CD1c-positive myeloid dendritic cell (primary cell): ENCODE results near the gene CDH5.
A peak's percentile ranks its signal among the peaks of the same experiment; 100 is the strongest.
"Not testable (repeated sequence)": the region's sequence is repeated elsewhere in the genome, so short reads cannot be mapped to it uniquely, and the experiment has no call there.

Experiments
- DNase-seq: peaks from one replicate; pipeline ENCODE4 v3.0.0-alpha.2; 2016; ENCODE audit errors: extremely low spot score

CDH5 gene

DNA sequence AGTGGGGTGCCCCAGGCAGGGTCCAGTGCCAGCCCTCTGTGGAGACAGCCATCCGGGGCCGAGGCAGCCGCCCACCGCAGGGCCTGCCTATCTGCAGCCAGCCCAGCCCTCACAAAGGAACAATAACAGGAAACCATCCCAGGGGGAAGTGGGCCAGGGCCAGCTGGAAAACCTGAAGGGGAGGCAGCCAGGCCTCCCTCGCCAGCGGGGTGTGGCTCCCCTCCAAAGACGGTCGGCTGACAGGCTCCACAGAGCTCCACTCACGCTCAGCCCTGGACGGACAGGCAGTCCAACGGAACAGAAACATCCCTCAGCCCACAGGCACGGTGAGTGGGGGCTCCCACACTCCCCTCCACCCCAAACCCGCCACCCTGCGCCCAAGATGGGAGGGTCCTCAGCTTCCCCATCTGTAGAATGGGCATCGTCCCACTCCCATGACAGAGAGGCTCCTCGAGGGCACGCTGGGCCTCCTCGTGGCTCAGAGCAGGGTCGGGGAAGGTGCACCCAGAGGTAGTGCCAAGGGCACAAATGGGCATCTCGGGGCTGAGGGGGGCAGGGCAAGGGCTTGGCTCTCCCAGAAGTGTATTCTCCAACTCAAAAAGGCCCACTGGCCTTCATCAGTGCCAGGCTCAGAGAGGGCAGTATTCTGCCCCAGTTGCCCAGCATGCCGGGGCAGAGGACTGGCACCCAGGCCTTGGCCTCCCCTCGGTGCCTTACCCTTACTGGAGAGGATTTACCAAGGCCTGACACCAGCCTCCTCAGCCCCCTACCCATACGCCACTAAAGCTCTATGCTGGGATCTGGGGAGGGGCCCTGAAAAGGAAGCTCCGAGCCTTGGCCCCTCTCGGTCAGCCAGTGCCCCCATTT, at the start of gene CDH5:
Gene CDH5, plus strand, starts transcription at position 259 of the 867 bp plus-strand sequence. CDS start 12,647 bp downstream, outside the sequence.
- peak; percentile 46 for DNase-seq

DNA sequence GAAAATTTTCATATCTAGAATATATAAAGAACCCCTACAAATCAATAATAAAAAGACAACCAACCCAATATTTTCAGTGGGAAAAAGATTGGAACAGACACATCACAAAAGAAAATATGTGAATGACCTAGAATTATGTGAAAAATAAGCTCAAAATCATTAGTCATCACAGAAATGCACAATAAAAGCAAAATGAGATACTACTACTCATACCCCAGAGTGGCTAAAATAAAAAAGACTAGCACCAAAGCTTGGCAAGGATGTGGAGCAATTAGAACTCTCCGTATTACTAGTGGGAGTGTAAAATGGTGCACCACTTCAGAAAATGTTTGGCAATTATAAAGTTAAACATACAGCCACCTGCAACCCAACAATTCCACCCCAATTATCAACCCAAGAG, 48.0 kb upstream of the CDH5 start:
- no peak for DNase-seq

DNA sequence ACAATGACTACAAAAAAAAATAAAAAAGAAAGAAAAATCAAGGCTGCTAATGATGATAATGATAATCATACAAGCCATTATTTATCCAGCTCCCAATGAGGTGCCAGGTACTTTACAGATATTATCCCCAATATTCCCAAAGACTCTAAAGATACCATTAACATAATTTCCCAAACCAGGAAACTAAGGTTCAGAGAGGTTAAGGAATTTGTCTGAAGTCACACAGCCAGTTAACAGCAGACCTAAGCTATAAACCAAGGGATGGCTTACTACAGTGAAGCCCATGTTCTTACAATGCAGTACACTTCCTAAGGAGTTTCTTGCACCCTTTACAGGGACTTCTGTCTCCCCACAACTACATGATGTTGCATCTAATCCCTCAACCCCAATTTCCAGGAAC, 45.7 kb upstream of the CDH5 start:
- DNase-seq, result no peak

DNA sequence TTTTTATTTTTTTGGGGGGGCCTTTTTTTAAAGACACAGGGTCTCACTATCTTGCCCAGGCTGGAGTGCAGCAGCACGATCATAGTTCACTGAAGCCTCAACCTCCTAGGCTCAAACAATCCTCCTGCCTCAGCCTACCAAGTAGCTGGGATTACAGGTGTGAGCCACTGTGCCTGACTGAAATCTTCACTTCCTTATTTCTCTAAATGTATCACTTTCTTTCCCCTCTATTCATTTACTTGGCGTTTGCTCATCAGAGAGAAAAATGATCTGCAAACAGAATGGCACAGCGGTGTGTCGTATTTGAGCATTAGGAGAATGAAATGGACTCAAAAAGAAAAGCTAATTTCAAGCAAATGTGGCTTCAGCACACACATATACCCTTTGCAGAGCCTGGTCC, 44.3 kb upstream of the CDH5 start:
- DNase-seq, result no peak

DNA sequence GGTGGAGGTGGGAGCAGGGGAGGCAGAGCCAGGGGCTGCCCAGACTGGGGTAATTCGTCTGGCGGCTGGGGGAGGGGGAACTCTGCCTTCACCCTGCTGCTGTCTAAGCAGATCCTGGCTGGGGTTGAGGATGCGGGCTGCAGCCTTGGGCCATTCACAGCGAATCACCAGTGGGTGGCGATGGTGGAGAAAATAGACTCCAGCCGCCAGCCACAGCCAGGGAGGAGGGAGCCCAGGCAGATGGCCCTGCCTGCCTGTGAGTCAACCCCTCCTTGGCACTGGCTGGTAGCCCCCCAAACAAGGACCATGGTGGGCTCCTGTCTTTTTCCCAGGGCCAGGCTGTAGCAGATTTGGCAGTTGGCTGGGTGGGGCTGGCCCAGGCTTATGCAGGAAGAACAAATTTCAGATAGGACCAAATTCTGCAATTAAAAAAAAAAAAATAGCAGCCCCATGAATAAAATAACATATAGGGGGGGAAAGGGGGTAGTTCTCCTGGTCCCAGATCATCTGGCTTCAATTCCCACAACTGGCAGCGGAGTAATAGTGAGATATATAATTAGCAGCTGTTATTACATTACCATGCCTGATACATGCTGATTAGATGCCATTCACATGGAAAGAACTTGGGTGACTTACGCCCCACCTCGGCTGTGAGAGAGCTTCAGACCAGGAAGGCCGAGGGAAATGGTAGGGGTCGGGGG, 41.5 kb upstream of the CDH5 start:
- no peak for DNase-seq

DNA sequence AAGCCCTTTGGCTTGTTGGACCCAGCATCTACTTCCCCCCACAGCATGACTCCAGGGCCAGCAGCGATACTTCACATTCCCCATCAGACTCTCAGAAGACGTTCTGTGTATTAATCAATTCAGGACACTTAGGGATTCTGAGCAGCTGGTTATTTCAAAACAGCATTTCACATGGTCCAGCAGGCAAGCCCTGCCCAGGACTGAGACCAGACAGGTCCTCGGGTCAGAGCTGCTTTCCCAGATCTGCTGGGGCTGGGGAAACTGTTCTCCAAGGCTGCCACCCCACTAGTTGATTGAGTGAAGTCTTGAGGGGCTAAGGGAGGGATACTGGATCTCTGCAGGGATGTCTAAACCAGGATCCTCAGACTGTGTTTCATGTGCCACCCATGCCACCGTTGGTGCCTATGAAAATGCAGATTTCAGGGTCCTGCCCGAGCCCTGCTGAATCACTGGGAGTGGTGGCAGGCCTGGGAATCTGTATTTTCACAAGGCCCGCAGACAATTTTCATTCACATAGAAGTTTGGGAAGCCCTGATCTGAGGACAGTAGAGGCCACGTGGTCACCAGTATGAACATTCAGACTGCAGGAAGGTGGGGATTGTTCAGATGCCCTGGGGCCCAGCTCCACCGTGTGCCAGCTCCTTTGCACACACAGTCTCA, 40.6 kb upstream of the CDH5 start:
- no peak for DNase-seq

DNA sequence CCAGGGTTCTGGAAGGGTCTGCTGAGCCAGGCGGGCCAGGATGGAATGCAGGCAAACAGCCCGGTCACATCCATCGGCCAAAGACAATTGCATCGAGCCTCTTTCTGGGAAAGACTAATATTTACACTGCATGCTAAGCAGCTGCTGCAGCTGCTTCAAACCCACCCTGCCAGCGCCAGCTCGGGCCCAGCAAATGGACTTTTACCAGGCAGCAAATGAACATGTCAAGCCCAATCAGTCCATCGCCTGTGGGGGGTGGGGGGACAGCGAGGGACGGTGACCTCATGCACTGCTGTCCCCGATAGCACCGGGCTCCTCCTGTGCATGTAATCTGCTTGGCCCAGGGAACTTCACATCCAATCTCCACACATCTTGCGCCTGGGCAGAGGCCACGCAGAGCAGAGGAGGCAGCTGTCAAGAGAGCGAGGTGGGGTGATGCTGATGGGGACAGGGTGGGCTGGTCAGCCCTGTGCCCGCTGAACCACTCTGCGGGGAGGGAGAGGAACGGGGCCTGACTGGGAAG, 39.4 kb upstream of the CDH5 start:
- DNase-seq, result no peak

DNA sequence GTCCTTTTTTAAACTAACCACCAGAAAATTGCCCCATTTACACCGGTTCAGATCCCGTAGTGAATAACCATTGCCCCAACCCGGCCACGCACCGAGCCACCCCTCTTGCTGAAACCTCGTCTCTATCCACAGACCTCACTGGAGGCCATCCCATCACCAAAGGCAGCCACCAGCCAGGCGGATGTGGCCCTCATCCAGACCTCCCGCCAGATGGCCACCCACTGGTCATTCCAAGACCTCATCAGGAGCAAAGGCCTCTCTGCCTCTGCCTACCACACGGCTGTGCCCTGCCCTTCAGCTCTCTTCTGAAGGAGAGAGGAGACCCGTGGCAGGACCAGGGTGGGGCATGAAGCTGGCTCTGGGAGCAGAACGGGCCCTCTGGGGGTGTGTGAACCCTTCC, 38.2 kb upstream of the CDH5 start:
- no peak for DNase-seq

DNA sequence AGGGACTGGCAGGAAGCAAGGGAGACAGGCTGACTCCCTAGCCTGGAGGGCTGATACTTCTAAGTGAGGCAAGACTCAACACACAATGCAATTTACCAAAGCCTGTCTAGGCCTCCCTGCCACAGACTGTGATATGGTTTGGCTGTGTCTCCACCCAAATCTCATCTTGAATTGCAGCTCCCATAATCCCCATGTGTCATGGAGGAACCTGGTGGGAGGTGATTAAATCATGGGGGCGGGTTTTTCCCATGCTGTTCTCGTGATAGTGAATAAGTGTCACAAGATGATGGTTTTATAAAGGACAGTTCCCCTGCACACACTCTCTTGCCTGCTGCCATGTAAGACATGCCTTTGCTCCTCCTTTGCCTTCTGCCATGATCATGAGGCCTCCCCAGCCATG, 35.0 kb upstream of the CDH5 start:
- not testable (repeated sequence) for DNase-seq

DNA sequence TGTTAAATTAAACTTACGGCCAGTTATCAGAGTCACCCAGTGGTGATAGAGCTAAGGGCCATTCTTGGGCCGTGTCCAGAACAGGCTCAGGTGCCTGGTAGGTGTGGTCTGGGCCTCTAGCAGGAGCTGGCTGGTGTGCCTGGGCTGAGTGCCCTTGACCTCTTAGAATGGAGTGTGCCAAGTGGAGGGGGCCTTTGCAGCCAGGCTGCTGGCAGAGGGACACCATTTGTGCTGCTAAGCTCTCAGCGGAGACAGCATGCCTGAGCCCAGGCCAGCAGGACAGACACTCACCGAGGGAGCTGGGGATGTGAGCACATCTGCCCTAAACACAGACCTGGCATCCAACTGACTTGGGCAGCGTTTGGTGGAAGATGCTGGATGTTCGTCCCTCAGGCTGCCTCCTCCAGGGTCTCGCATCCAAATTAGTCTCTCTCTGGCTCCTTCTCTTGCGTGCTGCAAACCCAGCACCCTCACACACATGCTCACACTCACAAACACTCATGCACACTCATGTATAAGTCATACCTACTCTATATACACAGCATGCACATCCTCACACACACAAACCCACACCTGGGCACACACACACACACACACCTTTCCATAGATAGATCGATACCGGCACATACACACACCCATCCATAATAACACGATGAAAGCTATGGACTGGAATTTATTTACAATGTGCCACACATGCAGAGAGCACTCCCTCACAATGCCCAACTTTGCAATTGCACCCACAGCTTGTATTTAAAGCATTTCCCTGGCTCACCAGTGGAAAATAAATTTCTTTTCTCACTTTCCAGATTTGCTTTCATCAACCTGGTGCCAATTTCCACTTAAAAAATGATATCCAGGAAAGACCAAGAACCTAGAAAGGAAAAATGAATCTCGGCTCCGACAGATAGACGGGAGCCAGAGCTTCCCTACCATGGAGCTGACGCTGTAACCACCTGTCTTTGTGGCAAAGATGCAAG, 33.6 kb upstream of the CDH5 start:
- no peak for DNase-seq

- DNase-seq, result no peak
Observed at GRCh38 chr16:66334853-66335574, 31.5 kb upstream of the CDH5 start.

DNA sequence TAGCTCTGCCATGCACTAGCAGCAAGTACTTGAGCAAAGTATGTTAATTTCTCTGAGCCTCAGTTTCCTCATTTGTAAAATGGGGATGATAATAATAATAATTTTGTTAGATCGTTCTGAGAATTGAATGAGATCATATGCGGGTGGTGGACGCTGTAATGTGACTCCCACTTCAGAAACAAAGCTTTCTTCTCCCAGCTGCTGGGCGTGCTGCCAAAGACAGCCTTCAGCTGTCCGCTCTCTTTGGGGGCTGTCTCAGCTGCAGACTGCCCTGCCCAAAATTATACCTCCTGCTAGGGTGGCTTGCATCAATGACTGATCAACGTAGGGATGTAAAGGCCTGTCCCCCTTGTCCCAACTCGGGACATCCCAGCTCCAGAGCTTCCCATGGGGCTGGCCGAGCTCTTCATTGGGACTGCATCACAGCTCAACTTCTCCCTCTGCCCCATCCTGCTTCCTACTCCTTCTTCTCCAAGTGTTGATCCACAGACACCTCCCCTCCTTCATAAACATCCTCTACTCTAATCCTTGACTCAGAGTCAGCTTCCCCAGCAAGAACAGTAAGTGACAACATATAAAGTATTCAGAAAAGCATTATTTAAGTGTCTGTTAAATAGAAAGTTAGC, 30.7 kb upstream of the CDH5 start:
- DNase-seq, result no peak

- DNase-seq, result no peak
Observed at GRCh38 chr16:66337463-66338188, 28.9 kb upstream of the CDH5 start.

DNA sequence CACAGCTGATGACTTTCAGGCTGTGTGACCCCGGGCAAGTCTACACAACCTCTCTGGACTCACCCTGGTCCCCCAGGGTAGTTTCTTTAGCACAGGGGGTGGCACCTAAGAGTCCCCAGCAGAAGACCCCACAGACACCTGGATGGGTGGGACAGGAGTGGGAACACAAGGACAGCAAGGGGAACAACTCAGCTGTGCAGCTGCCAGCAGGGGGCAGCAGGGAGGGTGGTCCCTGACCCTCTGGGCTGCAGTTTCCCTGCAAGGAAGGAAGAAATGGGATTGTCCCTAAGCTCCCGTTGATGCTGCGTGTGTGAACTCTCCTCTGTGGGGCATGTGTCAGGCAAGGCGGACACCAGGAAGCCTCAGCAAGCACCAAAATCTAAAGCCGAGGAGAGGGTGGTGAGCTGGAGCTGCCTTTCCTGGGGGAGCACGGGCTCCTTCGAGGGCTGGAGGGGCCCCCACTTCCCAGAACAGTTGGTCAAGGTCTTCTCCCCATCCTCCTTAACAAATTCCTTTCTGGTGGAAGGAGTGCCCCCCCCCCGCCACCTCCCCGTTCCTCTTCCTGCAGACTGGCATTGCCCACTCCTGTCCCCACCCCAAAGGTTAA, 24.1 kb upstream of the CDH5 start:
- DNase-seq, result peak; percentile 13

DNA sequence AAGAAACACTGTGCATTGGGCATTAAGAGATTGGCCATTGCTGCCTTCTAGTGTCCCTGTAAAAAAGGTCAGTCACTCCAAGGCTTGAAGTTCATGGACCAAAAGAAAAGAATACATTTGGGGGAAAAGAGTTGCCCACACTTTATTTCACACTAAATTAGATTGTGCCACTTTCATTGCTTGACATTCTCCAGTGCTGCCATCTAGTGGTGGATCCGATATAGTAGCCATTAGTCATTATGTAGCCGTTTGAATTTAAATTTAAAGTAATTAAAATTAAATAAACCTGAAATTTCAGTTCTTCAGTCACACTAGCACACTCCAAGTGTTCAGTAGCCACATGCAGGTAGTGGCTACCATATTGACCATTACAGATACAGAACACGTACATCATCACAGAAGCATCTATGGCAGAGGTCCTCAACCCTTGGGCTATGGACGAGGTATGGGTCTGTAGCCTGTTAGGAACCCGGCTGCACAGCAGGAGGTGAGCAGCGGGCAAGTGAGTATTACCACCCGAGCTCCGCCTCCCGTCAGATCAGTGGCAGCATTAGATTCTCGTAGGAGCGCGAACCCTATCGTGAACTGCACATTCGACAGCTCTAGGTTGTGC, 21.9 kb upstream of the CDH5 start:
- peak; percentile 43 for DNase-seq

DNA sequence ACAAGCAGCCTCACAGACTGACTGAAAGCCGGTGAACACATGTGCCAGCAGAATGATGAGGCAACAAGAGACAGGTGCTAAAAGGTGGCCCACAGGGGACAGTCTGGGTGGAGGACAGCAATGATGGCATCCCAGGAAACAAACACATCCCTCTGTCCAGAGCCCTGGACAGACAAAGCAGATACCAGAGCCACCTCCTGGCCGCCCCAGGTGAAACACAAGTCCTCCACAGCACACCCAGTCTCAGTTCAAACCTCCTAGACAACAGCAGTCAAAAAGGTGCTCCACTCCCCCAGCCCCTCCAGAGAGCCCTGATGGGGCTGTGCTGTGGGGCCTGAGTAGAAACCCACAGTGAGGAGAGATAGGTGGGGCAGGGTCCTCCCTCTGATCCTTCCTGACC, 20.3 kb upstream of the CDH5 start:
- no peak for DNase-seq

GRCh38 chr16:66352304-66352703, 14.2 kb upstream of the CDH5 start:
- DNase-seq, result no peak

DNA sequence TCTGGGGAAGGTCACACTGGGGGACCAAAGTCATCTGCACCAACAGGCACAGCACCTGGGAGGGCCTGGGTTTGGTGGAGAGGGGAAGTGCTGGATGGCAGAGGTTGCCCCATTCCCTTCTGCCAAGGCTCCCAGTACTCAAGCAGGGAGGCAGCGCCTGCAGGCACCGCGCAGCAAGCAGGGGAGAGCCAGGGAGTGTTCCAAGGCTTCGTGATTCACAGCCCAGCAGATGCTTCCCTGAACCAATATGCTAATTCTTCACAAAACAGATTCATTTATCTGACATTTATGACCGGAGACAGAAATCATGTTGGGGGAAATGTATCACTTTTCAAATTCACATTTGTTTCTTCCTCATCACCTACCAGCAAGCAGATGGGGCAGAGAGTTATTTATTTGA, 13.4 kb upstream of the CDH5 start:
- DNase-seq, result no peak
